Transverse colon (tissue), 4 donors: ENCODE data around the gene LMOD2.

ENCODE experiments used
- CTCF ChIP-seq, 5 experiments: fragments of 200-600 bp in 3 of 5; fragments of 450-650 bp in 2 of 5; sonication (generic) in 3 of 5; IDR thresholded peaks; 1 replicate in 2 of 5; 2 replicates in 3 of 5; pipeline ENCODE4 v1.5.1; 2016 to 2017; ENCODE audit warnings: antibody characterized with exemption in 5 of 5, inconsistent platforms in 3 of 5, mild to moderate bottlenecking in 2 of 5, moderate library complexity in 1 of 5
- EP300 ChIP-seq: sonication (generic); formaldehyde crosslinking; IDR thresholded peaks from one replicate; pipeline ENCODE4 v1.6.1; 2017; ENCODE audit warnings: antibody characterized with exemption, low read depth
- POLR2A ChIP-seq: fragments of 450-650 bp; IDR thresholded peaks from one replicate; pipeline ENCODE4 v1.6.1; 2016; ENCODE audit warnings: antibody characterized with exemption, mild to moderate bottlenecking, moderate library complexity
- POLR2AphosphoS5 ChIP-seq, 3 donors: sonication (generic); formaldehyde crosslinking; IDR thresholded peaks; one replicate each; pipeline ENCODE4 v1.6.1; 2016; ENCODE audit warnings: antibody characterized with exemption in 3 of 3

GRCh38 chr7:123625254-123625653 lies 30.4 kb upstream of the LMOD2 start:
- TF ChIP-seq EP300 (no peak), CTCF (IDR thresholded peaks at IDR 0.05) (no peak), POLR2A (no peak), POLR2AphosphoS5 (IDR thresholded peaks at IDR 0.05) (no peak)
